ENCODE measurements around the gene DCX. TPM values are rescaled to one million over a fixed set of nuclear protein-coding genes. Genes with fewer than 3 reads are reported as not detected.

DCX gene
- total RNA-seq, 2 donors from 2014 or later = 0.66 to 1.1 TPM

DNA sequence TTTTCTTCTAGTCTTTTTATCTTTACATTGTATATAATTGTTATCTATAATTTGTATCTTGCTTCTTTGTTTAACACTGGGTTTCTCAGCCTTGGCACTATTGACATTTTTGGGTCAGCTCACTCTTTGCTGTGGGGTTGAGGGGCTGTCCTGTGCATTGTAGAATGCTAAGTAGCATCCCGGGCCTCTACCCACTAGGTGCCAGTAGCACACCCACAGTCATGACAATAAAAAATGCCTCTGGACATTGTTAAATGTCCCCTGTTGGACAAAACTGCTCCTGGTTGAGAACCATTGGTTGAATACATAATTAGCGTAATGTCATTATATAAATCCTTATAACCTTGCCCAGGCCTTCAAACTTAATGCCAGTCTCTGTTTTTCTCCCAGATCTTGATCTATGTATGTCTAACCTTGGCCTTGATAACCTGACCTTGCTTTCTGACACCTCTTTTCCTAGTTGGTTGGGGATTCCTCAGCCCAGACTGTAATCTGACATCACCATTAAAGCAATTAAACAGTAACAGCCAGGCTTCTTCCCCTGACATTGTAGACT, 46.1 kb downstream of the DCX start:
- TF ChIP-seq, protein P1, sequence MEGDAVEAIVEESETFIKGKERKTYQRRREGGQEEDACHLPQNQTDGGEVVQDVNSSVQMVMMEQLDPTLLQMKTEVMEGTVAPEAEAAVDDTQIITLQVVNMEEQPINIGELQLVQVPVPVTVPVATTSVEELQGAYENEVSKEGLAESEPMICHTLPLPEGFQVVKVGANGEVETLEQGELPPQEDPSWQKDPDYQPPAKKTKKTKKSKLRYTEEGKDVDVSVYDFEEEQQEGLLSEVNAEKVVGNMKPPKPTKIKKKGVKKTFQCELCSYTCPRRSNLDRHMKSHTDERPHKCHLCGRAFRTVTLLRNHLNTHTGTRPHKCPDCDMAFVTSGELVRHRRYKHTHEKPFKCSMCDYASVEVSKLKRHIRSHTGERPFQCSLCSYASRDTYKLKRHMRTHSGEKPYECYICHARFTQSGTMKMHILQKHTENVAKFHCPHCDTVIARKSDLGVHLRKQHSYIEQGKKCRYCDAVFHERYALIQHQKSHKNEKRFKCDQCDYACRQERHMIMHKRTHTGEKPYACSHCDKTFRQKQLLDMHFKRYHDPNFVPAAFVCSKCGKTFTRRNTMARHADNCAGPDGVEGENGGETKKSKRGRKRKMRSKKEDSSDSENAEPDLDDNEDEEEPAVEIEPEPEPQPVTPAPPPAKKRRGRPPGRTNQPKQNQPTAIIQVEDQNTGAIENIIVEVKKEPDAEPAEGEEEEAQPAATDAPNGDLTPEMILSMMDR (conservative IDR thresholded peaks at IDR 0.05) = peak; percentile 13
- no peaks in the 10 kb centered on the region for H3K27me3 Mint-ChIP-seq (ENCODE audit: insufficient read depth)
- H3K27ac Mint-ChIP-seq = no peak overlapping the region
- H3K4me3 ChIP-seq (ENCODE audit: low read length) = no peak overlapping the region
- H3K4me3 Mint-ChIP-seq = no peak overlapping the region
- no peak overlapping the region for H3K9ac ChIP-seq (ENCODE audit: extremely low read depth, low read length, poor library complexity, severe bottlenecking)
- H3K4me1 Mint-ChIP-seq = peaks cover 2% of the 10 kb centered on the region
- H3K36me3 ChIP-seq (ENCODE audit: control insufficient read depth, insufficient read depth, low read length) = no peaks in the 10 kb centered on the region
- H3K9me3 ChIP-seq (ENCODE audit: control insufficient read depth, low read length) = no peaks in the 10 kb centered on the region
- no peaks in the 10 kb centered on the region for H3K9me3 Mint-ChIP-seq
- no peak overlapping the region for H3K27ac ChIP-seq (ENCODE audit: low read depth, low read length)
- DNase-seq = no peak
- 100% methylated on average over 2 of the region's 2 CpGs; no CpG with 5 or more reads in 1 of the 2 experiments for WGBS, 2 experiments (ENCODE audit: insufficient coverage in 1 of 2, insufficient read length in 1 of 2)
- H3K36me3 Mint-ChIP-seq (ENCODE audit: low read depth) = no peaks in the 10 kb centered on the region
- no peaks in the 10 kb centered on the region for H3K4me1 ChIP-seq (ENCODE audit: control insufficient read depth, insufficient read depth, low read length)
- H3K27me3 ChIP-seq (ENCODE audit: control insufficient read depth, insufficient read depth, low read length, poor library complexity, severe bottlenecking) = no peaks in the 10 kb centered on the region

DNA sequence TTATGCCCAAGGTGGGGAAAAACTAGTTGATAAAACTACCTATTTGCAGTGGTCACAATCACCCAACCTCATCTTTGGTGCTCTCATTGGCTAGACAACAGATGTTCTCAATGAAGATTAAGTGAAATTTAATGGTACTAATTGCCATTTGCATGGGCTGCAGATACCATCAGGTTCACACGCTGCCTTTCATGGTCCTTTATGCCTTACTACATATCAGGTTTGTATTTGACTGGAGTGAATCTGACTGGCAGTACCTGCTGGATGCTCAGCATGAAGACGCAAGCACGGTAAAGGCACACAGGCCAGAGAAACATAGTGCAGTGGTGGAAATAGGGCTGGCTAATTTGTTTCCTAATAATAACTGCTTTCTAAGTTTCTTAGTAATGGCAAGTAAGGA, 48.3 kb downstream of the DCX start:
- WGBS, 2 experiments (ENCODE audit: insufficient coverage in 1 of 2, insufficient read length in 1 of 2) = 97% methylated on average over 3 of the region's 3 CpGs; no CpG with 5 or more reads in 1 of the 2 experiments
- H3K36me3 Mint-ChIP-seq (ENCODE audit: low read depth) = no peaks in the 10 kb centered on the region

DNA sequence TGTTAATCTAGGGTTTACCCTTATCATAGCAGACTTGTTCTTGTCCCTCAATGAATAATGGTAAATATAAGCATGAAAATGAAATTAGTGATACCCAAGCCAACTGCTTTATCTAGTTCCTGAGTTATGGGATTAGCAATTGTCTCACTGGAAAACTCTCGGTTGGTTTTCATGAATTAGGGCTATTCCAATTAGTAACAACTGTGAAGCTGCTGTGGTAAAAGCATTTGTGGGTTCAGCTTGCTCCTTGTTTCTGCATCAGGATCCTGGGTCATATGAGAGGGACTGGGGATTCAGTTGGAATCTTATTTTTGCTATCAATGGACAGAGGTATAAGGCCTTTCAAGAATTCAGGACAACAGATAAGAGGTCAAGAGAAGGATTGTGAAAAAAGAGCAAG, 50.2 kb downstream of the DCX start:
- H3K9me3 ChIP-seq (ENCODE audit: control insufficient read depth, low read length) = no peaks in the 10 kb centered on the region
- Mint-ChIP-seq H3K27me3 (ENCODE audit: insufficient read depth) (no peaks in the 10 kb centered on the region), H3K4me1 (peaks cover 2% of the 10 kb centered on the region), H3K4me3 (no peak overlapping the region), H3K27ac (no peak overlapping the region), H3K36me3 (ENCODE audit: low read depth) (no peaks in the 10 kb centered on the region), H3K9me3 (no peaks in the 10 kb centered on the region)
- H3K27me3 ChIP-seq (ENCODE audit: control insufficient read depth, insufficient read depth, low read length, poor library complexity, severe bottlenecking) = no peaks in the 10 kb centered on the region
- H3K9ac ChIP-seq (ENCODE audit: extremely low read depth, low read length, poor library complexity, severe bottlenecking) = no peak overlapping the region
- no peak overlapping the region for H3K4me3 ChIP-seq (ENCODE audit: low read length)
- TF ChIP-seq, protein P1 (conservative IDR thresholded peaks at IDR 0.05) = no peak
- no peak for DNase-seq
- WGBS, 2 experiments (ENCODE audit: insufficient coverage in 1 of 2, insufficient read length in 1 of 2) = 91% methylated on average over 1 of the region's 1 CpG; no CpG with 5 or more reads in 1 of the 2 experiments
- H3K27ac ChIP-seq (ENCODE audit: low read depth, low read length) = no peak overlapping the region
- H3K4me1 ChIP-seq (ENCODE audit: control insufficient read depth, insufficient read depth, low read length) = no peaks in the 10 kb centered on the region
- H3K36me3 ChIP-seq (ENCODE audit: control insufficient read depth, insufficient read depth, low read length) = no peaks in the 10 kb centered on the region

More for the DNA sequence above, 48.3 kb downstream of the DCX start:
- no peaks in the 10 kb centered on the region for H3K9me3 Mint-ChIP-seq
- no peak for DNase-seq
- no peak overlapping the region for H3K27ac Mint-ChIP-seq
- peaks cover 2% of the 10 kb centered on the region for H3K4me1 Mint-ChIP-seq
- Histone ChIP-seq H3K36me3 (ENCODE audit: control insufficient read depth, insufficient read depth, low read length) (no peaks in the 10 kb centered on the region), H3K27ac (ENCODE audit: low read depth, low read length) (no peak overlapping the region), H3K9ac (ENCODE audit: extremely low read depth, low read length, poor library complexity, severe bottlenecking) (no peak overlapping the region), H3K27me3 (ENCODE audit: control insufficient read depth, insufficient read depth, low read length, poor library complexity, severe bottlenecking) (no peaks in the 10 kb centered on the region), H3K4me3 (ENCODE audit: low read length) (no peak overlapping the region), H3K4me1 (ENCODE audit: control insufficient read depth, insufficient read depth, low read length) (no peaks in the 10 kb centered on the region), H3K9me3 (ENCODE audit: control insufficient read depth, low read length) (no peaks in the 10 kb centered on the region)
- H3K4me3 Mint-ChIP-seq = no peak overlapping the region
- H3K27me3 Mint-ChIP-seq (ENCODE audit: insufficient read depth) = no peaks in the 10 kb centered on the region
- TF ChIP-seq, protein P1 (conservative IDR thresholded peaks at IDR 0.05) = no peak

Measured in endodermal cell (in vitro differentiated cells).